Mesenteric fat pad (tissue), 1 donor: ENCODE results near the gene AKT1S1. TPM values are rescaled to one million over a fixed set of nuclear protein-coding genes. Genes with fewer than 3 reads are reported as not detected.
A peak's percentile ranks its signal among the peaks of the same experiment; 100 is the strongest.

Experiments used
- DNase-seq: peaks from one replicate; pipeline ENCODE4 v3.0.0-alpha.2; 2020; ENCODE audit warnings: low spot score
- total RNA-seq: library from RNA; stranded (reverse); fragmentation: NEBNext Ultra II Directional; extraction: Animal tissue kit (Norgen Biotek cat#: 25700); gene quantifications from one replicate; pipeline ENCODE4 v1.2.1, GENCODE V29; 2021
- donor health status: DM: yes; HTN: yes; CAD: no.

The AKT1S1 gene
- total RNA-seq, 1 donor from 2014 or later, result 38.8 TPM

DNA sequence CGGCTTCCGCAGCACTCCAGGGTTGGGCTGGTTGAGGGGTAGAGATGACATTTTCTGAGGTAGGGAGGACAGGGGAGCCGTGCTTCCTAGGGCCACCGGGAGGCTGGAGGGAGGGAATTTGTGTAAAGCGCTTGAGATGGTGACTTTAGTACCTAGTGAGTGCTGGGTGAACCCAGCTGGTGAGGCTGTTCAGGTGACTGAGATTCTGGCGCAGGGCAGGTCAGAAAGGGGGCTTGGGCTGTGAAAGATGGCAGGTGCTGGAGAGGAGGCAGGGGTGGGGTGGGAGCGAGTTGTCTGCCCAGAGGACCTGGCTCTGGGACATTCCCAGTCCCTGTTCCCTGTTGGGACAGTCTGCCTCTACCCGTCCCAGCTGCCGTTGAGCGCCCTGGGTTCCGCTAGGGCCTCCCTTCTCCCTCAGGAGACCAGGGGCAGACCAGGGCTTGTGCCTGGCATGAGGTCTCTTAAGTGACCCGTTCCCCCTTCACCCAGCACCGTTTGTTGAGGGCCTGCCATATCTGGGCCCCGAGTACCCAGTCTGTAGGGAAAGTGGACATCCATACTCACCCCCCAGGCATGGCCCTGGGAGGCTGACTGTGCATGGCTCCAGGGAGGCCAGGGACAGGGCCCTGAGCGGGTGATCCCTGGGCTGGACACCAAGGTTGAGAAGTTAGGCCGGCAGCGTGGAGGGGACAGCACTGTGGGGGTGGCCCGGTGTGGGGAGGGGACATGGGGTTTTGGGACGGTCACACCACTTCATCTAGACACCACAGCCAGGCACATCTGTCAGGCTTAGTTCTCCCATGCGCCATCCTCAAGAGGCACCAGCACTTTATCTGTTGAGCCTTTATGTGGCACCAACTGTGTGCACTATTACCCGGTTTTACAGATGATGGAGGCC lies 21.2 kb downstream of the AKT1S1 start:
- no peak for DNase-seq

DNA sequence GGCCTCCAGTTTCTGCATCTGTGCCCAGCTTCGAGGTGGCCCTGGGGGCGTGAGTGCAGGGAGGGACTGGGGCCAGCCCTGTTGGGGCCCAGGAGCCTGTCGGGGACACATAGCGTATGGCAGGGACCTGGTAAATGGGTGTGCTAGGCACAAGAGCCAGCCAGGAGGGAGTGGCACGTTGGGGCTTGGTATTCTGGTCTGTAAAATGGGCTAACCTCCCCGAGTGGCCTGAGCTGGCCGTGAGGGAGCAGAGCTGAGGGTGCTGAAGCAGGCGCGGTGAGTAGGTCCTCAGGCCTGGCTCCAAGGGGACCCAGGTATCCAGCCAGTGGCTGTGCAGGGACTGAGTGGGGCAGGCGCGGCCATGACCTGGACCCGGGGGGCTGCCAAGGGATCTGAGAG lies 21.9 kb downstream of the AKT1S1 start:
- DNase-seq, result no peak

DNA sequence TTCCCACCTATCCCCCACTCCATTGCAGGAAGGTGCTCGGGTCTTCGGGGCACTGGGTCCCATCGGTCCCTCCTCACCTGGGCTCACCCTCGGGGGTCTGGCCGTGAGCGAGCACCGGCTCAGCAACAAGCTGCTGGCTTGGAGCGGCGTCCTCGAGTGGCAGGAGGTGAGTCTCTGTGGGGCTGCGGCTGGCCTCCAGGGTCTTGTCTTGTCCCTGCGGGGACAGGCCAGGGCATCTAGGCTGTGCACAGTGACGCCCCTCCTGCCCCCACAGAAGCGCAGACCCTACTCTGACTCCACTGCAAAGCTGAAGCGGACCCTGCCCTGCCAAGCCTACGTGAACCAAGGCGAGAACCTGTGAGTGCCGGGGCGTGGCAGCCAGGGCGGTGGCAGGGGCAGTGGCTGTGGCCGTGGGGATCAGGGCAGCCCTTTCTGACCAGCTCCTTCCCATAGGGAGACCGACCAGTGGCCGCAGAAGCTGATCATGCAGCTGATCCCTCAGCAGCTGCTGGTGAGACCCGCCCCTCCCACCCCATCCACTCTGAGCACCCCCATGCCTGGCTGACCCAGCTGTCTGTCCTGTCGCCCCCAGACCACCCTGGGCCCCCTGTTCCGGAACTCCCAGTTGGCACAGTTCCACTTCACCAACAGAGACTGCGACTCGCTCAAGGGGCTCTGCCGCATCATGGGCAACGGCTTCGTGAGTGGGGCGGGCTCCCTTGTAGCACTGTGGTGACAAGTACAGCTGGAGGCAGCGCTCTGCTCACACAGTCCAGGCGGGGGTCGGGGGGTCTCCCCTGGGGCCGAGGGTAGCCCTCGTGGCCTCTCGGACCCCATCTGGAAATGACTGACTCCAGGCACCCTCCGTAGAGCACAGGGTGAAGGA lies 22.5 kb downstream of the AKT1S1 start:
- no peak for DNase-seq

DNA sequence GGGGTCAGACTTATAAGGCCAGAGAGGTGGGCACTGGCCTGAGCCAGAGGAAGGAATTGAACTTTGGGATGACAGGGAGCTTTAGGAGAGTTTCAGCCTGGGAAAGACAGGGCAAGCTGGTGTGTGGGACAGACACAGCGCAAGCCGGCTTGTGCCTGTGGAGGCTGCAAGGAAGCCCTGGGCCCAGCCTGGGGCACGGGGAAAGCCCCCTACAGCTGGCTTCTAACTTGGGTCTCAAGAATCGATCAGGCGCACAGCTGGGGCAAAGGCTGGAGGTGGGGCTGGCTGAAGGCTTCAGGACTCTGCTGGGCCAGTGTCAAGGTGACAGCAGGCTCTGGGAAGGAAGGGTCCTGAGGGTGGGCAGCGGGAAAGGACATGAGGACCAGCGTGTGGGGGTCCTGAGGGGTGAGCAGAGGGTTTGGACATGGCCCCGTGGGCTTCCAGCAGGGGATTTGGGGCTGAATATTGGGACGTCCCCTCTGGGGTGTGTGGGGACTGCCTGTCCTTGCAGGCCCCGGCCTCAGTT lies 23.2 kb downstream of the AKT1S1 start:
- no peak for DNase-seq

DNA sequence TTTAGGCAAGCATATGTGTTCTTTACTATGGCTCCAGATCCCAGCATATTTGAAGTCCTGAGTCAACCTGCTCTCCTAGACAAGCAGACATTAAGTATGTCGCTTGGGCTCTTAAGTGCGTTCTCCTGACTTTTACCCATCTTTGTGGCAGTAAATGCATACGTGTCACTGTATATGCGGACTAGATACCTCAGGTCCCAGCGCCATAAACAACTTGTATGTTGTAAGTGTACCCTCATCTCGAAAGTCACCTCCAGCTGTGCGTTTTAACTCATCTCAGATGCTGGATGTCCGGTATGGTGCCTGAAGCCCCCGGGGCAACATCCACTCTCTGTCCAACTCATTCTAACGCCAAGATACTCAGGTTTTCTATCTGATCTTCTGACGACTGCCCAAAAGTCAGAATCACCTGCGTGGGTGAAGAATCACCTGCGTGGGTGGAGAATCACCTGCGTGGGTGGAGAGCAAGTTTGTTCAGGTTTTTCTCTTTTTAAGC lies 24.5 kb downstream of the AKT1S1 start:
- no peak for DNase-seq

DNA sequence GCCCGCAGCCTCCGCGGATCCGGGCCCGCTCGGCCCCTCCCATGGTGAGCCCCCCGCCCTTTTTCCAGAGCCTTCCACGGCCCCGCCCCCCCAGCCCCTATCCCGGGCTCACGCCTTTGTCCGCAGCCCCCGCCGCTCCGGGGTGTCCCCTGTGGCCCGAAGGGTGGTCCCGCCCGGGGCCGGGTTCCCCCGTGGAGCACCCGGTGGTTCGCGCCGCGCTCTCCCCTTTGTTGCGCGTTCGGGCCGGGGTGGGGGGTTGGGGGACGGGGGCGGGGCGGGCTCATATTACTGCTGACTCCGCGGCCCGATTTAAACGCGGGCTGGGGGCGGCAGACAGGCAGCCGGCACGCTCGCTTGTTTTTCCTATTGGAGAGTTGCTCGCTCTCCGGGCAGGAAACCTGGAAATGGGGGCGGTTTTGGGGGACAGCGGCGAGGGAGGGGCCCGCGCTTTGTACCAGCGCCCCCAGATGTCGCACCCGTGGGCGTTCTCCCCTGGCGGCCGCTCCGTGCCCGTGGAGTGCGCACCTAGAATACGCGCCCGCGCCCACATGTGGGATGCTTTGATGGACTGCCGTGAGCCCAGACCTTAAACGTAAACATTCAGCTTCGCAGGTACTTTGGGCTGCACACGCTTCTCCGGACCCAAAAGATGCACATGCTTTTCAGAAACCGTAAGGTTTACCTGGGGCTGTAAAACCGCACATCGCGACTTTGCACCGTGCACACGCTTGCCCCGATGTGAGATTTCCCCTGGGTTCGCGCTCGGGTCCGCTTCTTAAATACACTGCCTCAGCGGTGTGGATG lies 25.5 kb downstream of the AKT1S1 start:
- no peak for DNase-seq

DNA sequence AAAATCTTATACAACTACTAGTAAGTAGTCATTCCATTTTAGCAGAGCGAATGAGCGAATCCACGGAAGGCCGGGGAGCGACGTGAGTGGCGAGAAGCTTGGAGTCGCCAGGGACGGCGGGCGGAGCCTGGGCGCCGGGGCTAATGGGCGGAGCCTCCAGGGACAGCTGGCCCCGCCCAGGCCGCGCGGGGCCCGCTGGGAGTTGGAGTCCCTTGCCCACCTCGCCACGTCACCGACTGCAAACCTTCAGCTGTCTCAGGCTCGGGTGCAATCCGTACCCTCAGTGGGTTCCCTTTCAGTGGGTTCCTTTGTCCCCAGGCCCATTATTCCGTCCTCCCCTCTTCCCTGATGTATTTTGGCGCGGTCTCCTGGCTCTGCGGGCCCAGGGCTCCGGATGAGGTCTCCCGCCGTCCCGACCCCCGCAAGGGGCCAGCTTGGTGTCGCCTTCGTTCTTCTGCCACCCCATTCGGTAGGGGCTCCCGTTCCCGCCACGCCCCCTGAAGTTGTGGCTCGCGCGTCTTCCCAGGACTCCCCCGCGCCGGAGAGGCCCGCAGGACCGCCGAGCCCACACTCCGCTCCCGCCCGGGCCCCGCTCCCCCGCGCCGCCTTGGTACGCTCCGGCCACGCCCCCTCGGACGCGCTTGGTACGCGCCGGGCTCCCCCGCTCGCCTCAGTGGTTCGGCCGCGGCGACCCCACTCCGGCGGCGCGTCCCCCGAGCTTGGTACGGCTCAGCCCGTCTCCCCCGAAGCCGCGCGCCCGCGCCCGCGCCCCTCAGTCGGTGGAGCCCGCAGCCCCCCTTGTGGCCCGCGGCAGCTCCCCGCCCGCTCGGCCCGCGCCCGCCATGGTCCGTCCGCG lies 26.4 kb downstream of the AKT1S1 start, which contains the start of gene PTOV1:
PTOV1 (plus strand) TSS at position 673 of the 856 bp plus-strand sequence.
- peak; percentile 97 for DNase-seq

DNA sequence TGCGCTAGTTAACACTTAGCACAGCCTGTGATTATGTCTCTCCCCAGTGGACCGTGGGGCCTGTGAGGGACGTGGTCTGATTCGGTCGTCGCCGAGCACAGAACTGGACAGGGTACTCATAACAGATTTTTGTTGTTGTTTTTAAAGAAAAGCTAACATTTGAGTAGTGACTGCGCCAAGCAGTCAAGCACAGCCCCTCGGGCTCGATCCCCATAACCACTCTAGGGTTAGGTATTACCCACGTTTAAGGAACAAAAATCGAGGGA lies 27.0 kb downstream of the AKT1S1 start:
- no peak for DNase-seq

DNA sequence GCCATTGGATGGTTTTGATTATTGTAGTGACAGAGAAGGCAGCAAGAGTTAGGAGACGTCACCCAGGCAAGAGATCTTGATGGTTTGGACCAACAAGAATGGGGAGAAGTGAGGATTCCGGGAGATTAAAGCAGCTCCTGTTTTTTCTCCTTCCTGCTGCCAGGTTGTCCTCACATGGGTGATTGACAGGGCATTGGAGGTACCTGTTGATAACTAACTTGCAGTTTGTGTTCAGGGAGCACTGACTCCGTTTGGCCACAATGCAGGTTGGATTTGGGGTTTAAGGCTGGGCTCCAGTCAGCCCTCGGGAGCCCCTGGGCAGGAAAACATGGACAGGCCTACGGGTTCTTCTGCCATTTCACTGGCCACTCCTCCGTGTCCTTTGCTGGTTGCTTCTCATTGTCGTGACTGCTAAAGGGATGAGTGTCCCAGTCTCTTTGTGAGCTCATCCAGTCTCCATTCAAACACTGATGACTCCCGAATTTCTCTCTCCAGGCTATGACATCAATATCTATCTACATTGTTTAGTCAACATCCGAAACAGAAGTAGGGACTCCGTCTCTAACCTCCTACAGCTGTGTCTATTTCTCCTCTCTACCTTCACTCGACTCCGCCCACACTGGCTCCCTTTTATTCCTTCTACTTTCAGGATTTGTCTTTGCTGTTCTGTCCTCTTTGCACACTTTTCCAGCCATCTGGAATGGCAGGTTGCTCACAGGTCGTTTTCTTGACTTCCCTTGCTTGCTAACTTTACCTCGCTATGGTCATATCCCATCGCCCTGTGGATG lies 27.5 kb downstream of the AKT1S1 start:
- DNase-seq, result no peak

DNA sequence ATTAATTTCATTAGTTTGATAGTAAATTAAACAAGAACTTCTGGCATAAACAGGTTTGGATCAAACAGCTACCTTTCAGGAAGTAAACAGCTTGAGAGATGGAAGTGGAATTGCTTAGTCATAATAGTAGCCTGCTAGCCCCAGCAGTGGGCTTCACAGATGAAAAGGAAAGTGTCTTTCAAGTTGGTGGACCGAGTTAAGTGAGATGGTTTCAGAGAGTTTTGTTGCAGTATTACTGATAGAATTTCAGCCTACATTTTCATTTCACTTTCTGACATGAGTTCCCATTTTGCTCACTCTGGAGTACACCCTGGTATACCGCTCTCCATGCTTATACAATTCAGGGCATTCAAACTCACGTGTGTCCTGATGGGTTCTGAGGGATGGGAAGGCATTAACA lies 28.2 kb downstream of the AKT1S1 start:
- no peak for DNase-seq

DNA sequence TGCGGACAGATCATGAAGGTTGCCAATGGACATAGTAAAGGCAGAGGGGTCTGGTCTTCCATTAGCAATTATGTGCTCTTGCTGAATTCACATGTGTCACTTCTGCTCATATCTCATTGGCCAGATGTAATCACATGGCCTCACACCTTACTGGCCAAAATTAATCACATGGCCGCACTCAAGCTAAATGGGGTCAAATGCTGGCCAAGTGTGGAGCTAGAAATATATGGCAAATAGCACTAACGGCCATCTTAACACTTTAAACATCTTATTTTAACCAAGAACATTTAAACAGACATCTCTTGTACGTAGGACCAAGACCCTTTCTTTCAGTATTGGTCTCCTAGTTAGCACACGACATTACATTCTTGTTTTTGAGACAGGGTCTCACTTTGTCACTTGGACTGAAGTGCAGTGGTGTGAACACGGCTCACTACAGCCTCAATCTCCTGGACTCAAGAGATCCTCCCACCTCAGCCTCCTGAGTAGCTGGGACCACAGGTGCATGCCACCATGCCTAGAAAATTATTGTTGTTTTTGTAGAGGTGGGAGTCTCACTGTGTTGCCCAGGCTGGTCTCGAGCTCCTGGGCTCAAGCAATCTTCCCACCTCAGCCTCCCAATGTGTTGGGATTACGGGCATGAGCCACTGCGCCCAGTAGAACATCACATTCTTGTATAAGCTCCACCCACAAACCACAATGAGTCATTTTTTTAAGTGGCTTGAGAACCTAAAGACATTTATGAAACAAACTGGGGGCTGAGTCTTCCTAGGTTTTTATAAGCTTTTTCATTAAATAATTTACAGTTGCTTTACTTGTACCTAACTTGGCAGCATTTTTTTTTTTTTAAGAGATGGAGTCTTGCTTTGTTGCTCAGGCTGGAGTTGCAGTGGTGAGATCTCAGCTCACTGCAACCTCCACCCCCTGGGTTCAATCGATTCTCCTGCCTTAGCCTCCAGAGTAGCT lies 29.1 kb downstream of the AKT1S1 start:
- no peak for DNase-seq

DNA sequence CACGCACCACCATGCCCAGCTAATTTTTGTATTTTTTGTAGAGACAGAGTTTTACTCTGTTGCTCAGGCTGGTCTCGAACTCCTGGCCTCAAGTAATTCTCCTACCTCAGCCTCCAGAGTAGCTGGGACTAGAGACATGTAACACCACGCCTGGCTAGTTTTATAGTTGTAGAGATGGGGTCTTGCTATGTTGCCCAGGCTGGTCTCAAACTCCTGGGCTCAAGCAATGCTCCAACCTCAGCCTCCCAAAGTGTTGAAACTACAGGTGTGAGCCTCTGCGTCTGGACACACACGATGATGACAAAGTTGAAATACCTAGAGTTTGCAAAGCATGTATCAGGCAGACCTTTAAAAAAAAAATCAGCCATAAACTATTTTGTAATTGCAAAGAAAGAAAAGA lies 30.7 kb downstream of the AKT1S1 start:
- DNase-seq, result no peak

DNA sequence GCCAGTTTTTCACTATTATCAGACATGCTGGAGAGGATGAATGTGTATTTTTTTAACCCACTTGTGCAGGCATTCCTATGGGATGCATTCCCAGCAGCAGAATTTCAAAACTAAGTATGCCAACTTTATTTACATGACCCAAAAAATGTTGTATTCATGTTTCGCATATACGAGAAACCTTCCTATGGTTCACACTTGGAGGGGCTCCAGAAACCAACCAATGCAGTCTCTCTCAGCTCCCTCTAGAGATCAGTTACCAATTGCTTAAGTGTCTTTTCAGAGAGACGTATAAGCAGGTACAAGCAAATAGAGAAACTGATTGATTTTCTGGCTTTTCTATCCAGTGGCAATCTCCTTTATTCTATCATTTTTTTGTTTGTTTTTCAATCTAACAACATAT lies 31.7 kb downstream of the AKT1S1 start:
- no peak for DNase-seq

DNA sequence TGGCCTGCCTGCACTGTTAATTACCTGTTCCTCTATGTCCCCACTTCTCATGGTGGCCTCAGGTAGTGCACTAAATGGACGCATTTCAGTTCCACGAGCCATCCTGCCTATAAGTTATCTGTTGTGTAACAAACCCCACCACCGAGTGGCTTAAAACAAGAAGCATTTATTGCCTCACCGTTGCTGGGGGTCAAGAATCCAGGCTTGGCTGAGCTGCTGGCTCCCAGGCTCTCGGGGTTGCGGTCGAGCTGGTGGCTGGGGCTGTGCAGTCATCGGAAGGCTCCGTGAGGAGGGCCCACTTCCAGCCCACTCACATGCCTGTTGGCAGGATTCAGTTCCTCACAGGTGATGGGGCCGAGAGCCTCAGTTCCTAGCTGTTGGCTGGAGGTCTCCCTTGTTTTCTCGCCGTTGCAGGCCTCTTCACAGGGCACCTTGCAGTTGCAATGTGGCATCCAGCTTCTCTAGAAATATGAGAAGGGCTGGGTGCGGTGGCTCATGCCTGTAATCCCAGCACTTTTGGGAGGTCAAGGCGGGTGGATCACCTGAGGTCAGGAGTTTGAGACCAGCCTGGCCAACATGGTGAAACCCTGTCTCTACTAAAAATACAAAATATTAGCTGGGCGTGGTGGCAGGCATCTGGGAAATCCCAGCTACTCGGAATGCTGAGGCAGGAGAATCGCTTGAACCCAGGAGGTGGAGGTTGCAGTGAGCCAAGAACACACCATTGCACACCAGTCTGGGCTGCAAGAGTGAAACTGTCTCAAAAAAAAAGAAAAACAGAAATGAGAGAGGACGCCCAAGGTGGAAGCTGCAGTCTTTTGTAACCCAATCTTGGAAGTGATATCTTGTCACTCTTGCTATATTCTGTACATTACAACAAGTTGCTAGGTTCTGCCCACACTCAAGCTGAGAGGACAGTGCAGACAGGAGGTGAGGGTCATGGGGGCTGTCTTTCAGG lies 32.7 kb downstream of the AKT1S1 start:
- DNase-seq, result no peak

DNA sequence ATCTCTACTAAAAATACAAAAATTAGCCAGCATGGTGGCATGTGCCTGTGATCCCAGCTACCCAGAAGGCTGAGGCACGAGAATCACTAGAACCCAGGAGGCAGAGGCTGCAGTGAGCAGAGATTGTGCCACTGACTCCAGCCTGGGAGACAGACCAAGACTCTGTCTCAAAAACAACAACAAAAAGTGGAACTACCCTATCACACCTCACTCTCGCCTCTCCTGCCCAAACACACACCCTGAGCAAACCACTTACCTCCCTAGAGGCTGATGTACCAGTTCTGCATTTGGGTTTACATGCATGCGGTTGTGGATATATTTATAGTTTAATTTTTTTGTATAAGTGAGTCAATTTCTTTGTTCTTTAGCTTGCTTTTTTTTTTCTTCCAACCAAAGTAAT lies 33.9 kb downstream of the AKT1S1 start:
- no peak for DNase-seq

DNA sequence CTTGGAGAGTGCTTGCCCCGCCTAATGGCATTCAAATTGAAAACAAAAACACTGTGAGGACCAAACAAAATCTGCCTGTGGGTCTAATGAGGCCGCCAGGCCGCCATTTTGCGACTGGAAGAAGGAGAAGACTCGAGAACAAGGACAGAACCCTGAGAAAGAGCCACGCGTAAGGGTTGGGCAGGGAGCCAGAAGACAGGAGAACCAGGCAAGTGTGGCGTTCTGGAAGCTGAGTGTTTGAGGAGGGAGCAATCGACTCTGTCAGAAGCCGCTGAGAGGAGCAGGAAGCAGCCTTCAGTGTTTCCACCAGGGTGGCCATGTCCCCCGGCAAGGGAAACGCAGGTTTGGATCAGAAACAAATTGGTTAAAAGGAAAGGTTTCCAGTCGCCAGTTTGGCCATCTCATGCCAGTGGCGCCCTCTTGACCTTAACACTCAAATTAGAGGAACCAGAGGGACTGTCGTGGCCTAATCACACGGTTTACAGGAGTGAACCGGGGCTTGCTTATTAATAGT lies 36.4 kb downstream of the AKT1S1 start:
- DNase-seq, result no peak

DNA sequence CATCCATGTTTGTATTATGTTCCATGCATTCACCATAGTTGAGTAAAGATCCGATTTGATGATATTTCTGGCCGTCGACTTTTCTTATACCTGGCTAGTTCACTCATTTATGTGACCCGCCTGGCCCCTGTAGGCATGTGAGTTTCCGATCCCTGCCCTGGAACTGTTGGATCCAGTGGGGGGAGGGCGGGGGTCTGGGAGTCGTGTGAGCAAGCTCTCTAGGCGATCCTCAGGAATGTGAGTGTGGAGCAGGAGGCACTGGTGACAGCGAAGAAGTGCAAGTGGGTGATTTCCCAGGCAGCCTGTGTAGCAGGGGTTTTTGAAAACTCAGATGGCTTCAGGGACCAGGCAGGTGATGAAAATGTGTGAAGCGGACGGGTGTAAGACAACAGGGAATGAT lies 36.8 kb downstream of the AKT1S1 start:
- DNase-seq, result no peak
